Hippocampal formation (tissue), 2 donors: ENCODE measurements around the gene GORAB.

ENCODE experiments used
- DNase-seq, 2 donors: peaks; one replicate each; lab custom pipeline; 2025; lab: John Stamatoyannopoulos, UW

GORAB gene

DNA sequence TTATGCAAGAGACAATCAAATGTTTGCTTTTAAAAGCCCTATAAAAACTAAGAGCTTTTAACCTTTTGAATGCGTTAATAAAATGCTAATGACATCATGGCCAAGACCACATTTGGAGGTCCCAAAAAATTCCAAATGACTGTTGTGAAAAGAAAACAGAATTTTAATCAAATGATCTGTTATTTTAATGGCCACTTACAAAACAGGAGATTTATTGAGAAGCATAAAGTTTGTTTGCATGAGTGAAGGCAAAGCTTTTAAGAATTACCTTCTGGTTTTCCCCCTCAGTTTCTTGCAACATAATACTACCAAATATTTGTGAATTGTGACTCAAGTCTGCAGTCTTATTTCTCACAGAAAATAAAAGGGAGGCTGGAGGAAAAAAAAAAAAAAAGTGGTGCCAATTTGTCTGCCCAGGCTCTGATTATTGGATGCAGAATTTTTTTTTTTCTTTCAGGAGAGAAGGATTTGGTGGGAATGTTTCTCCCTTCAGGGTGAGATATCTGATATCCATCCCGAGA is 60.7 kb downstream of the GORAB start:
- no peak for DNase-seq

- DNase-seq, result no peak
Measured at GRCh38 chr1:170593173-170594011, 61.4 kb downstream of the GORAB start.

GRCh38 chr1:170594066-170594626 is 62.2 kb downstream of the GORAB start:
- DNase-seq, result no peak

- DNase-seq, result no peak
Measured at GRCh38 chr1:170596701-170597100, 64.7 kb downstream of the GORAB start.

GRCh38 chr1:170598618-170599017 is 66.7 kb downstream of the GORAB start:
- DNase-seq, result no peak

DNA sequence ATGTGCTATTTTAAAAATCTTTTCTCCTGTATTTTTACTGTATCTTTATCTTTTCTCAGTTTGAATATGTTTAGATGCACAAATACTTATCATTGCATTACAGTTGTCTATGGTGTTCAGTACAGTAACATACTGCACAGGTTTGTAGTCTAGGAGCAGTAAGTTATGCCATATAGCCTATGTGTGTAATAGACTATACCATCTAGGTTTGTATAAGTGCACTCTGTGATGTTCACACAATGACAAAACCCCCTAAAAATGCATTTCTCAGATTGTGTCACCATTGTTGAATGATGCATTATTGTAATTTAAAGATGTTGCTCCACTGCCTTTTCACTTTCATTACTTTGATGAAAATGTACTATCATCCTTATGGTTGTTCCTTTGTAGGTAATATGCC is 67.1 kb downstream of the GORAB start:
- no peak for DNase-seq

- DNase-seq, result no peak
Measured at GRCh38 chr1:170601866-170602265, 69.9 kb downstream of the GORAB start.
